AG10803 (cell line): ENCODE measurements around the gene PPIF.

Experiments used
- DNase-seq: peaks from one replicate; pipeline ENCODE4 v3.0.0; 2010; ENCODE audit warnings: low read depth
- H3K4me3 ChIP-seq: 2 replicates; pipeline ENCODE4 v1.5.1; 2011; ENCODE audit warnings: mild to moderate bottlenecking, low read length, control low read depth
- TF ChIP-seq, protein P1 (sequence below): conservative IDR thresholded peaks from 2 replicates; pipeline ENCODE4 v1.5.1; 2011; ENCODE audit warnings: mild to moderate bottlenecking, low read length, control low read depth, inconsistent platforms

PPIF gene

DNA sequence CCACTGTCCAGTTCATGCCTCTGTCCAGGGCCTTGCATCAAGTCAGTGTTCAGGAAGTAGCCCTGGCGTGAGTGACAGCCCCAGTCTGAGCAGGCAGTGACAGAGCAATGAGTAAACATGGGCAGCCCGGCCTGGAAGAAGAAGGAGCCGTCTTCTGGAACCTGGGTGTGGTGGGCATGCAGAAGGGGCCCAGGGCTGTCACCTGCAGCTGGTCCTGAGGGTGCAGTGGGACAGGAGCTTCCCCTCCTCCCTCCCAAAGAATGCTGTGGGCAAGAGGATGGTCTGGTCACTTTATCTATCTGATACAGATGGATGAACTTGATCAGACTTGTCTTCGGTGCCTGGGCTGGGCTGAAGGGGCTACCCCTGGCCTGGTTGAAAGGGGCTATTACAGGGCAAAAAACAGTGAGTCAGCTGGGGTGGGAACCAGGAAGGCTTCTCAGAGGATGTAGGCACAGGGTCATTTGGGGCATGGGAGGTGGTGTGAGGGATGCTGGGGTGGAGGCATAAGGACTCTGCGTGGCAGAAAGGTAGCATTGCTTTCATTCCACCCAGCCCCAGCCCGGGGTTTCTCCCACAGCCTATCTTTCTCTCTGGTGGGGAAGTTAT, 42.7 kb upstream of the PPIF start:
- H3K4me3 ChIP-seq = no peak overlapping the region
- TF ChIP-seq, protein P1, sequence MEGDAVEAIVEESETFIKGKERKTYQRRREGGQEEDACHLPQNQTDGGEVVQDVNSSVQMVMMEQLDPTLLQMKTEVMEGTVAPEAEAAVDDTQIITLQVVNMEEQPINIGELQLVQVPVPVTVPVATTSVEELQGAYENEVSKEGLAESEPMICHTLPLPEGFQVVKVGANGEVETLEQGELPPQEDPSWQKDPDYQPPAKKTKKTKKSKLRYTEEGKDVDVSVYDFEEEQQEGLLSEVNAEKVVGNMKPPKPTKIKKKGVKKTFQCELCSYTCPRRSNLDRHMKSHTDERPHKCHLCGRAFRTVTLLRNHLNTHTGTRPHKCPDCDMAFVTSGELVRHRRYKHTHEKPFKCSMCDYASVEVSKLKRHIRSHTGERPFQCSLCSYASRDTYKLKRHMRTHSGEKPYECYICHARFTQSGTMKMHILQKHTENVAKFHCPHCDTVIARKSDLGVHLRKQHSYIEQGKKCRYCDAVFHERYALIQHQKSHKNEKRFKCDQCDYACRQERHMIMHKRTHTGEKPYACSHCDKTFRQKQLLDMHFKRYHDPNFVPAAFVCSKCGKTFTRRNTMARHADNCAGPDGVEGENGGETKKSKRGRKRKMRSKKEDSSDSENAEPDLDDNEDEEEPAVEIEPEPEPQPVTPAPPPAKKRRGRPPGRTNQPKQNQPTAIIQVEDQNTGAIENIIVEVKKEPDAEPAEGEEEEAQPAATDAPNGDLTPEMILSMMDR = no peak

GRCh38 chr10:79305515-79305914, 41.8 kb upstream of the PPIF start:
- TF ChIP-seq, protein P1 = no peak
- no peak for DNase-seq
- no peak overlapping the region for H3K4me3 ChIP-seq

More for the DNA sequence above, 42.7 kb upstream of the PPIF start:
- DNase-seq = no peak

- TF ChIP-seq, protein P1 = no peak
- H3K4me3 ChIP-seq = no peak overlapping the region
- DNase-seq = no peak
Measured at GRCh38 chr10:79305988-79306387, 41.3 kb upstream of the PPIF start.

DNA sequence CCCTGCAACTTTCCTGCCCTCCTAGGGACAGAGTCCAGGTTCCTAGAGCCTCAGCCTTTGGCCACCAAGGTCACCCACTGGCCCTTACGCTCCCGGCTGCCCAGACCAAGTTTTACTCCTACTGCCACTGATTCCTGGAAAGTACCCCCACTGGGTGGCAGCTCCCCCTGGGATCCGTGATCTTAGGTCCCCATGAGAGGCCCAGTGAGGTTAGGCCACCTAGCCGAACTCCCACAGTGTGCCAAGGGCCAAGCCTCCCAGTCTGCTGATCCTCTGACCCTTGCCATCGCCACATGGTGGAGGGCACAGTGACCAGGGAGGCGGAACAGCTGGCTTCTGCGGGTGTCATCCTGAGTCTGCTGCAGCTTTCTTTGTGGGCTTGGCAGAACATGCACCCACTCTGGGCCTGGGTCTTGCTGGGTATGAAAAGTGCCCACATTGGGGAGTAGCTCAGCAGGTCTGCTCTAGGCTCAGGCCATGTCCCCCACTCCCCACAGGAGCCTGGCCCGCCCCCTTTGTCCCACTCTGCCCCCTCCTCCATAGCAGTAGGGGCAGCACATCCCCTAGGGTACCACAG, 40.5 kb upstream of the PPIF start:
- TF ChIP-seq, protein P1 = no peak
- no peak for DNase-seq
- no peak overlapping the region for H3K4me3 ChIP-seq

- no peak for DNase-seq
- no peak overlapping the region for H3K4me3 ChIP-seq
- TF ChIP-seq, protein P1 = no peak
Measured at GRCh38 chr10:79308016-79308415, 39.3 kb upstream of the PPIF start.

DNA sequence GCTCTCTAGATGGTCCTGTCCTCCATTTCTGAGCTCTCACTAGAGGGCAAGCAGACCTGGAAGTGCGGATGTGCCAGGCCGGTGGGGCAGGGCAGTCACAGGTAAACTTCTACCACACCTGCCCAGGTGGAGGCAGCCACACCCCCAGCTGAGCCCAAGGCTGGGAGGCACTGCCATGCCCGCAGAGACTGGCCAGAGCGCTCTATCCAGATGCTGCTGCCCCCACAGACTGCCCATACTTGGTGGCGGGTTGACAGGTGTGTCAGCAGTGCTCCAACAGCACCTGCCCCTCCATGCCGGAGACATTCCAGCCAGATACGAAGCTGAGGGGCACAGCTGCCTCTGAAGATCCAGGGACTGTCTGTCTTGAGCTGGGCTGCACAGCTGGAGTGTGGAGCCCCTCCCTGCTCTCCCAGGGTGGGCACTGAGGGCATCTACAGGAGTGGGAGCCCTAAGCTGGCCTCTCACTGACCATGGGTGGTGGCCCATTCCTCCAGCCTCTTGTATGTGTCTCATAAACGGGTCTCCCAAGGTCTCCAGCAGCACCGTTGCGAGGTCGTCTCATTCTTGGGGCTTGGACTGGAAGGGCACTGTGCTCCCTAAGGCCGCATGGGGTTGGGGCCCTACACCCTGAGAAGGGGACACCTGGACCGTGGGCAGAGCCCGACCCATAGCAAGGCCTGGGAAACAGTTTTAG, 38.2 kb upstream of the PPIF start:
- H3K4me3 ChIP-seq = no peak overlapping the region
- no peak for DNase-seq
- TF ChIP-seq, protein P1 = no peak
